ENCODE measurements around the gene SPPL3.

DNA sequence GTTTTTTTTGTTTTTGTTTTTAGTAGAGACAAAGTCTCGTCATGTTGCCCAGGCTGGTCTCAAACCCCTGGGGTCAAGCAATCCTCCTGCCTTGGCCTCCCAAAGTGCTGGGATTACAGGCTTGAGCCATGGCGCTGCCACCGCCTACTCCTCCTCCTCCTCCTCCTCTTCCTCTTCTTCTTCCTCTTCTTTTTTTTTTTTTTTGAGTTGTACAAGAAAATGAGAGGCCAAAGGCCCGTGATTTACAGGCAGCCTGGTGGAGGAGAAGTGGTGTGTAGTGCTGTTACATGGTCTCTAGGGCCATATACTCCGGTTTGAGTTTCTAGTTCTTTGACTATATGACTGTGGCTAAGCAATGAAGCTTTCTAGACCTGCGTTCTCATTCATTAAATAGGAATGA, 29.6 kb upstream of the SPPL3 start:
- TF ChIP-seq ZFP3 (CRISPR knock-in tag; IDR thresholded peaks at IDR 0.05) (no peak), ZNF70 (CRISPR knock-in tag; IDR thresholded peaks at IDR 0.05) (no peak)

Measured in SK-N-SH treated with all-trans-retinoic acid at 6 μM for 48 hours (cell line).